GM12878 (cell line): Measurements from ENCODE around the gene ACYP2. TPM values are rescaled to one million over a fixed set of nuclear protein-coding genes. Genes with fewer than 3 reads are reported as not detected.

Source experiments
- ATAC-seq: fragments of 200-7000 bp; cut with Tn5 transposase; 3 replicates; pipeline ENCODE4 v1.9.1; 2020; ENCODE audit warnings: mild to moderate bottlenecking, moderate library complexity
- BruUV-seq: library from RNA; stranded (reverse); fragments of 400-500 nt; replicated peaks from 2 replicates; lab custom pipeline; 2021; lab: Mats Ljungman, UMichigan
- CTCF ChIA-PET: fragments of 300-600 bp; sonication (Branson Sonifier 250); formaldehyde crosslinking; extraction: SDS; loops from one replicate; lab custom pipeline; 2021; ENCODE audit warnings: inconsistent platforms; lab: Yijun Ruan, JAX
- POLR2A ChIA-PET: fragments of 350-600 bp; formaldehyde crosslinking; extraction: SDS; loops from one replicate; lab custom pipeline; 2021; ENCODE audit warnings: inconsistent platforms; lab: Charles Lee
- RAD21 ChIA-PET: fragments of 300-600 bp; sonication (Branson Sonifier 250); formaldehyde crosslinking; loops from one replicate; lab custom pipeline; 2023; ENCODE audit warnings: antibody characterized with exemption; ENCODE audit not compliant: unreplicated experiment; lab: Charles Lee
- SMC1A ChIA-PET: fragments of 300-600 bp; sonication (Branson Sonifier 250); formaldehyde crosslinking; loops from one replicate; lab custom pipeline; 2023; ENCODE audit not compliant: unreplicated experiment, uncharacterized antibody; lab: Charles Lee
- DNase-seq: peaks from one replicate; pipeline ENCODE4 v3.0.0-alpha.2; 2011; ENCODE audit warnings: low read depth, low spot score
- FAIRE-seq: peaks from 3 replicates; lab custom pipeline; 2011; peaks lifted over from hg19 to GRCh38; lab: Jason Lieb, UNC
- H2AFZ ChIP-seq: 2 replicates; pipeline ENCODE4 v1.6.0; 2011; ENCODE audit warnings: low read depth, low read length, control low read depth; ENCODE audit not compliant: control insufficient read depth
- H3K27ac ChIP-seq: 2 replicates; pipeline ENCODE4 v1.5.1; 2011; ENCODE audit warnings: control low read depth; ENCODE audit not compliant: control insufficient read depth, insufficient read depth
- H3K27me3 ChIP-seq, 2 experiments: replicated peaks in 1 of 2; 2 replicates each; pipeline versions ENCODE4 v1.6.0 to v1.6.1; 2011; ENCODE audit warnings: low read length in 1 of 2; ENCODE audit not compliant: control insufficient read depth in 2 of 2, insufficient read depth in 2 of 2
- H3K36me3 ChIP-seq, 2 experiments: 2 replicates each; pipeline ENCODE4 v1.5.1; 2011; ENCODE audit warnings: low read length in 1 of 2; ENCODE audit not compliant: control insufficient read depth in 2 of 2, insufficient read depth in 2 of 2
- H3K4me1 ChIP-seq: 2 replicates; pipeline ENCODE4 v1.6.1; 2011; ENCODE audit warnings: mild to moderate bottlenecking, low read length, moderate library complexity, mixed read lengths; ENCODE audit not compliant: control insufficient read depth, insufficient read depth
- H3K4me2 ChIP-seq: 2 replicates; pipeline ENCODE4 v1.6.0; 2011; ENCODE audit warnings: control low read depth; ENCODE audit not compliant: control insufficient read depth, insufficient read depth
- H3K4me3 ChIP-seq: fragments of 200-600 bp; sonication (generic); 2 replicates; pipeline ENCODE4 v1.5.1; 2016
- H3K79me2 ChIP-seq: 2 replicates; pipeline ENCODE4 v1.6.0; 2011; ENCODE audit warnings: low read length; ENCODE audit not compliant: control insufficient read depth, insufficient read depth
- H3K9ac ChIP-seq: 2 replicates; pipeline ENCODE4 v1.8.0; 2011; ENCODE audit warnings: low read length, control low read depth, mixed read lengths; ENCODE audit not compliant: control insufficient read depth, insufficient read depth
- H3K9me3 ChIP-seq: replicated peaks from 3 replicates; pipeline ENCODE4 v1.5.1; 2011; ENCODE audit warnings: mild to moderate bottlenecking, low read length; ENCODE audit not compliant: control insufficient read depth, insufficient read depth
- H4K20me1 ChIP-seq: 2 replicates; pipeline ENCODE4 v1.6.0; 2011; ENCODE audit not compliant: control insufficient read depth, insufficient read depth
- CHD4 ChIP-seq: fragments of 200-600 bp; sonication (generic); IDR thresholded peaks from 2 replicates; pipeline ENCODE4 v1.6.1; 2016; ENCODE audit warnings: mild to moderate bottlenecking
- CREM ChIP-seq: IDR thresholded peaks from 2 replicates; pipeline ENCODE4 v1.6.1; 2014; ENCODE audit warnings: antibody characterized with exemption, low read depth
- EED ChIP-seq: sonication (generic); IDR thresholded peaks from 2 replicates; pipeline ENCODE4 v1.6.1; 2016; ENCODE audit warnings: antibody characterized with exemption, low read depth
- LARP7 ChIP-seq: fragments of 450-650 bp; IDR thresholded peaks from 2 replicates; pipeline ENCODE4 v1.6.1; 2017; ENCODE audit warnings: mild to moderate bottlenecking
- MLLT1 ChIP-seq: fragments of 450-650 bp; IDR thresholded peaks from 2 replicates; pipeline ENCODE4 v1.6.1; 2016; ENCODE audit warnings: mild to moderate bottlenecking
- MTA2 ChIP-seq: fragments of 450-650 bp; IDR thresholded peaks from 2 replicates; pipeline ENCODE4 v1.6.1; 2016; ENCODE audit warnings: low read depth, mild to moderate bottlenecking, moderate library complexity
- NBN ChIP-seq: fragments of 450-650 bp; IDR thresholded peaks from 2 replicates; pipeline ENCODE4 v1.6.1; 2016
- NR2C1 ChIP-seq: fragments of 450-650 bp; IDR thresholded peaks from 2 replicates; pipeline ENCODE4 v1.6.1; 2017; ENCODE audit warnings: antibody characterized with exemption, mild to moderate bottlenecking, moderate library complexity
- NR2C2 ChIP-seq: IDR thresholded peaks from 2 replicates; pipeline ENCODE4 v1.6.1; 2011; ENCODE audit warnings: borderline replicate concordance, low read depth; ENCODE audit not compliant: control insufficient read depth, insufficient read length
- PAX8 ChIP-seq: fragments of 450-650 bp; IDR thresholded peaks from 2 replicates; pipeline ENCODE4 v1.6.1; 2017; ENCODE audit warnings: mild to moderate bottlenecking, moderate library complexity
- RAD21 ChIP-seq: IDR thresholded peaks from 2 replicates; pipeline ENCODE4 v1.6.1; 2011; ENCODE audit warnings: mild to moderate bottlenecking, low read depth, low read length, moderate library complexity; ENCODE audit not compliant: insufficient read depth
- SIN3A ChIP-seq: IDR thresholded peaks from 2 replicates; pipeline ENCODE4 v1.6.1; 2012; ENCODE audit warnings: low read depth, low read length, improper control_type of control experiment
- TCF7 ChIP-seq: IDR thresholded peaks from 2 replicates; pipeline ENCODE4 v1.6.1; 2014; ENCODE audit warnings: antibody characterized with exemption, borderline replicate concordance
- YY1 ChIP-seq: IDR thresholded peaks from 2 replicates; pipeline ENCODE4 v1.6.1; 2011; ENCODE audit warnings: low read depth, mild to moderate bottlenecking, low read length
- ZBED1 ChIP-seq: IDR thresholded peaks from 2 replicates; pipeline ENCODE4 v1.6.1; 2016; ENCODE audit warnings: borderline replicate concordance
- ZNF622 ChIP-seq: fragments of 450-650 bp; IDR thresholded peaks from 2 replicates; pipeline ENCODE4 v1.6.1; 2017; ENCODE audit warnings: mild to moderate bottlenecking, inconsistent platforms
- WGBS: methylation state at CpG from one replicate; pipeline ENCODE4 v1.1.6; 2016; ENCODE audit warnings: low lambda C conversion rate; ENCODE audit not compliant: insufficient replicate concordance, insufficient coverage; ENCODE audit errors: missing lambda C conversion rate; 5-methylcytosine and 5-hydroxymethylcytosine counted together
- in situ Hi-C: fragments of 300-500 bp; cut with MboI; formaldehyde crosslinking; loops from 9 replicates; pipeline ENCODE4 v1.14.3; 2018; ENCODE audit warnings: mixed read lengths
- intact Hi-C: fragments of 100-400 bp; cut with micrococcal nuclease; formaldehyde crosslinking; loops from one replicate; pipeline ENCODE4 v1.14.2; 2022; ENCODE audit not compliant: unreplicated experiment
- polyA plus RNA-seq, 11 experiments: library from polyadenylated mRNA; depleted of rRNA in 4 of 11; unstranded in 6 of 11; stranded (reverse) in 5 of 11; fragments of >200 nt; fragmentation: Nextera tagmentation in 4 of 11; fragmentation: Illumina TruSeq in 1 of 11; extraction: Ambion mirVana in 4 of 11; extraction: Trizol in 1 of 11; gene quantifications; 1 replicate in 1 of 11; 2 replicates in 10 of 11; pipeline versions ENCODE4 v1.2.1 to v1.2.3, GENCODE V29; 2011 to 2016; ENCODE audit warnings: inconsistent platforms in 2 of 11, missing spikeins in 2 of 11, low read depth in 1 of 11
- total RNA-seq, 4 experiments: library from RNA; depleted of rRNA in 3 of 4; stranded (reverse); fragments of >200 nt in 3 of 4; fragmentation: Illumina TruSeq in 1 of 4; extraction: Trizol in 1 of 4; gene quantifications; 2 replicates each; pipeline versions ENCODE4 v1.2.1 to v1.2.3, GENCODE V29; 2013 to 2021
- TF ChIP-seq, protein P1 (sequence below): IDR thresholded peaks from 2 replicates; pipeline ENCODE4 v1.6.1; 2011; ENCODE audit warnings: borderline replicate concordance, low read depth, mild to moderate bottlenecking, moderate library complexity, low read length; ENCODE audit not compliant: insufficient read depth, poor library complexity, severe bottlenecking

ACYP2 gene
- total and polyA plus RNA-seq, 10 of the 15 experiments (the other 5 are each of a cell fraction or from before 2014, with no cell fraction given) = 4.2 to 16.3 (median 9.0) TPM

GRCh38 chr2:54074606-54075341 lies 40.6 kb upstream of the ACYP2 start:
- ChIA-PET CTCF (interaction anchor here (1.4 kb wide), 1 partner anchor 21 kb away, joined by 3 read pairs; no protein-coding TSS in a partner anchor), SMC1A (no interaction called here), RAD21 (no interaction called here), POLR2A (no interaction called here)
- no peak for TF ChIP-seq ZBED1
- no peak for TF ChIP-seq PAX8
- no peak for TF ChIP-seq EED
- TF ChIP-seq YY1 = no peak
- TF ChIP-seq TCF7 = no peak
- TF ChIP-seq MLLT1 = no peak
- no peak for TF ChIP-seq NR2C2
- no peak for TF ChIP-seq CREM
- TF ChIP-seq NR2C1 = no peak
- TF ChIP-seq, protein P1, sequence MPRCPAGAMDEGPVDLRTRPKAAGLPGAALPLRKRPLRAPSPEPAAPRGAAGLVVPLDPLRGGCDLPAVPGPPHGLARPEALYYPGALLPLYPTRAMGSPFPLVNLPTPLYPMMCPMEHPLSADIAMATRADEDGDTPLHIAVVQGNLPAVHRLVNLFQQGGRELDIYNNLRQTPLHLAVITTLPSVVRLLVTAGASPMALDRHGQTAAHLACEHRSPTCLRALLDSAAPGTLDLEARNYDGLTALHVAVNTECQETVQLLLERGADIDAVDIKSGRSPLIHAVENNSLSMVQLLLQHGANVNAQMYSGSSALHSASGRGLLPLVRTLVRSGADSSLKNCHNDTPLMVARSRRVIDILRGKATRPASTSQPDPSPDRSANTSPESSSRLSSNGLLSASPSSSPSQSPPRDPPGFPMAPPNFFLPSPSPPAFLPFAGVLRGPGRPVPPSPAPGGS = no peak
- no peak for TF ChIP-seq SIN3A
- TF ChIP-seq LARP7 = no peak
- TF ChIP-seq CHD4 = no peak
- no peak for TF ChIP-seq MTA2
- TF ChIP-seq RAD21 = no peak
- TF ChIP-seq NBN = no peak
- TF ChIP-seq ZNF622 = no peak
- no peak overlapping the region for H3K27ac ChIP-seq
- H3K9ac ChIP-seq = no peak overlapping the region
- H3K79me2 ChIP-seq = no peaks in the 10 kb centered on the region
- H3K27me3 ChIP-seq = peaks cover 0 to 3% of the 10 kb centered on the region in 2 experiments; a peak in 1 of 4 replicates
- ATAC-seq (no peak), DNase-seq (no peak), FAIRE-seq (no peak)
- BruUV-seq = no TSS peak
- H3K4me1 ChIP-seq = peaks cover 3% of the 10 kb centered on the region; the same call in 1 of the 2 replicates
- WGBS = 95% methylated on average over 9 of the region's 9 CpGs
- in situ Hi-C loops = no loop called here
- H3K36me3 ChIP-seq = no peaks in the 10 kb centered on the region; a peak in 1 of 4 replicates
- no peak overlapping the region for H2AFZ ChIP-seq
- no peaks in the 10 kb centered on the region for H4K20me1 ChIP-seq
- intact Hi-C loops = no loop called here
- no peak overlapping the region for H3K4me2 ChIP-seq
- no peaks in the 10 kb centered on the region for H3K9me3 ChIP-seq
- no peak overlapping the region for H3K4me3 ChIP-seq
